OCI-LY3 (cell line): ENCODE data around the gene FAM163A.

Experiments
- H2AFZ ChIP-seq: fragments of 200-600, 300-600 bp; shearing (Covaris generic); 2 replicates; pipeline ENCODE4 v1.6.0; 2014; ENCODE audit warnings: antibody characterized with exemption, low read depth, low read length
- H3K27ac ChIP-seq: fragments of 200-600, 300-600 bp; sonication (generic); 2 replicates; pipeline ENCODE4 v1.5.1; 2014; ENCODE audit warnings: mild to moderate bottlenecking, low read length, moderate library complexity, mixed read lengths
- H3K27me3 ChIP-seq: fragments of 200-600, 300-600 bp; sonication (generic); 2 replicates; pipeline ENCODE4 v1.6.1; 2014; ENCODE audit warnings: low read depth, low read length, mixed read lengths
- H3K36me3 ChIP-seq: fragments of 200-600, 300-600 bp; sonication (generic); replicated peaks from 2 replicates; pipeline ENCODE3; 2014; ENCODE audit warnings: low read depth, low read length, mixed read lengths
- H3K4me1 ChIP-seq: fragments of 300-600, 200-600 bp; sonication (generic); 2 replicates; pipeline ENCODE4 v1.6.1; 2014; ENCODE audit warnings: low read length, mixed read lengths
- H3K4me2 ChIP-seq: fragments of 200-600, 300-600 bp; sonication (generic); 2 replicates; pipeline ENCODE4 v1.6.1; 2014; ENCODE audit warnings: low read length, mixed read lengths
- H3K4me3 ChIP-seq: fragments of 300-600, 200-600 bp; sonication (generic); 2 replicates; pipeline ENCODE4 v1.5.1; 2014; ENCODE audit warnings: antibody characterized with exemption, mild to moderate bottlenecking, low read length, moderate library complexity
- H3K79me2 ChIP-seq: fragments of 300-600, 200-600 bp; shearing (Covaris generic); 2 replicates; pipeline ENCODE4 v1.6.1; 2014; ENCODE audit warnings: mild to moderate bottlenecking, low read length, mixed read lengths
- H3K9ac ChIP-seq: fragments of 300-600, 200-600 bp; shearing (Covaris generic); 2 replicates; pipeline ENCODE4 v1.6.0; 2014; ENCODE audit warnings: mild to moderate bottlenecking, low read length, moderate library complexity
- H3K9me3 ChIP-seq: fragments of 200-600, 300-600 bp; shearing (Covaris generic); 2 replicates; pipeline ENCODE4 v1.6.1; 2014; ENCODE audit warnings: low read length, mixed read lengths; ENCODE audit not compliant: insufficient read depth
- H4K20me1 ChIP-seq: fragments of 200-600, 300-600 bp; sonication (generic); 2 replicates; pipeline ENCODE4 v1.6.1; 2016; ENCODE audit warnings: low read length, mixed read lengths; ENCODE audit not compliant: insufficient read depth
- EZH2phosphoT487 ChIP-seq: fragments of 200-600 bp; shearing (Covaris generic); IDR thresholded peaks from 2 replicates; pipeline ENCODE4 v1.6.1; 2018; ENCODE audit warnings: antibody characterized with exemption, mixed run types, low read depth
- TF ChIP-seq, protein P1 (sequence below): fragments of 200-600, 300-600 bp; sonication (generic); IDR thresholded peaks from 2 replicates; pipeline ENCODE4 v1.5.1; 2014; ENCODE audit warnings: antibody characterized with exemption, low read length, low read depth

FAM163A gene

DNA sequence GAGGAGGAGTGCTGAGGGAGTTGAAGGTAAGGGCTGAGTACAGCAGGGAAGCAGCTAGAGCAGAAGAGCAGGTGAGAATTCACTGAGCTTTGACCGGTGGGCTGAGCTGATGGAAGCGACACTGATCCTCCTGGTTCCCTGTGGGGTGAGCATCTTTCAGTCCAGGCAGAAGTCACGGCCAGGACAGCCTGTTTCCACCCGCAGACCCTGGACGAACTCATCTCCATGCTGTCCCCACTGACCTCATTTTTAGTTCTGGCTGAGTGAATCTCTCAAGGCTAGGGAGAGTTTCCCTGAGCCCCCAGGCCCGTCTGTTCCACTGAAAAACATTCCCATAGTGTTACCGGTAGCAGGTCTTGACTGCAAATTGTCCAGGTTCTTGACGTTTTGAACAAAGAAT, 31.5 kb downstream of the FAM163A start:
- Histone ChIP-seq H3K4me3 (no peak overlapping the region), H4K20me1 (no peaks in the 10 kb centered on the region), H3K9ac (no peak overlapping the region), H3K36me3 (no peaks in the 10 kb centered on the region), H3K4me1 (no peaks in the 10 kb centered on the region), H3K79me2 (no peaks in the 10 kb centered on the region), H3K27me3 (no peaks in the 10 kb centered on the region), H2AFZ (no peak overlapping the region), H3K27ac (no peak overlapping the region), H3K4me2 (no peak overlapping the region), H3K9me3 (no peaks in the 10 kb centered on the region)
- no peak for TF ChIP-seq EZH2phosphoT487
- TF ChIP-seq, protein P1, sequence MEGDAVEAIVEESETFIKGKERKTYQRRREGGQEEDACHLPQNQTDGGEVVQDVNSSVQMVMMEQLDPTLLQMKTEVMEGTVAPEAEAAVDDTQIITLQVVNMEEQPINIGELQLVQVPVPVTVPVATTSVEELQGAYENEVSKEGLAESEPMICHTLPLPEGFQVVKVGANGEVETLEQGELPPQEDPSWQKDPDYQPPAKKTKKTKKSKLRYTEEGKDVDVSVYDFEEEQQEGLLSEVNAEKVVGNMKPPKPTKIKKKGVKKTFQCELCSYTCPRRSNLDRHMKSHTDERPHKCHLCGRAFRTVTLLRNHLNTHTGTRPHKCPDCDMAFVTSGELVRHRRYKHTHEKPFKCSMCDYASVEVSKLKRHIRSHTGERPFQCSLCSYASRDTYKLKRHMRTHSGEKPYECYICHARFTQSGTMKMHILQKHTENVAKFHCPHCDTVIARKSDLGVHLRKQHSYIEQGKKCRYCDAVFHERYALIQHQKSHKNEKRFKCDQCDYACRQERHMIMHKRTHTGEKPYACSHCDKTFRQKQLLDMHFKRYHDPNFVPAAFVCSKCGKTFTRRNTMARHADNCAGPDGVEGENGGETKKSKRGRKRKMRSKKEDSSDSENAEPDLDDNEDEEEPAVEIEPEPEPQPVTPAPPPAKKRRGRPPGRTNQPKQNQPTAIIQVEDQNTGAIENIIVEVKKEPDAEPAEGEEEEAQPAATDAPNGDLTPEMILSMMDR: no peak

DNA sequence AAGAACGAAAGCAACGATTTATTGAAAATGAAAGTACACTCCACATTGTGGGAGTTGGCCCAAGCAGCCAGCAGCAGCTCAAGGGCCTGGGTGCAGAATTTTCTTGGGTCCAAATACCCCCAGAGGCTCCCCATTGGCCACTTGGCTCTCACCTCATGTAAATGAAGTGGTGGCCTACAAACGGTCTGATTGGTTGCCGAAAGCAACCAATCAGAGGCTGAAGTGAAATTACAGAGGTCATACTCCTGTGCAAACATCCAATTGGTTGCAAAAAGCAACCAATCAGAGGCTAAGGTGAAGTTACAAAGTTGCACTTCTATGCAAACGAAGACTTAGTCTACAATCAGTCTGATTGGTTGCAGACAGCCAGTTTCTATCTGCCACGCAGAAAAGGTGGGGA, 31.9 kb downstream of the FAM163A start:
- H3K9ac ChIP-seq: no peak overlapping the region
- H3K4me1 ChIP-seq: no peaks in the 10 kb centered on the region
- no peaks in the 10 kb centered on the region for H4K20me1 ChIP-seq
- no peak overlapping the region for H3K27ac ChIP-seq
- no peak overlapping the region for H3K4me3 ChIP-seq
- no peaks in the 10 kb centered on the region for H3K27me3 ChIP-seq
- H2AFZ ChIP-seq: no peak overlapping the region
- no peaks in the 10 kb centered on the region for H3K9me3 ChIP-seq
- TF ChIP-seq, protein P1: no peak
- no peak for TF ChIP-seq EZH2phosphoT487
- no peak overlapping the region for H3K4me2 ChIP-seq
- no peaks in the 10 kb centered on the region for H3K36me3 ChIP-seq
- no peaks in the 10 kb centered on the region for H3K79me2 ChIP-seq

DNA sequence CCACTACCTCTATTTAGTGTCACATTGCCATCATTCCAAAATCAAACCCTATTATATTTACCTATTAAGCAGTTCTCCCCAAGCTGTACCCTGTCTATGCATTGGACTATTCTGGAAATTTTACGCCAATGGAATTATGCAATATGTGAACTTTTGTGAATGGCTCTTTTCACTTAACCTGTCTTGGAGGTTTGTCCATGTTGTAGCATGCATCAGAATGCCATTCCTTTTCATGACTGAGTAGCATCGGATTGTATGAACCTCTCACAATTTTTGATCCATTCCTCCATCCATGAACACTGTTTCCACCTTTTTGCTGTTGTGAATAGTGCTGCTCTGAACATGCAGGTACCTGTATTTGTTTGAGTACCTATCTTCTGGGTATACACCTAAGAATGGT, 33.7 kb downstream of the FAM163A start:
- H3K36me3 ChIP-seq: no peaks in the 10 kb centered on the region
- no peak overlapping the region for H3K9ac ChIP-seq
- H3K79me2 ChIP-seq: no peaks in the 10 kb centered on the region
- H3K4me2 ChIP-seq: no peak overlapping the region
- H3K27me3 ChIP-seq: no peaks in the 10 kb centered on the region
- no peaks in the 10 kb centered on the region for H3K9me3 ChIP-seq
- no peak overlapping the region for H2AFZ ChIP-seq
- H4K20me1 ChIP-seq: no peaks in the 10 kb centered on the region
- no peak overlapping the region for H3K4me3 ChIP-seq
- TF ChIP-seq, protein P1: no peak
- no peak for TF ChIP-seq EZH2phosphoT487
- H3K4me1 ChIP-seq: no peaks in the 10 kb centered on the region
- no peak overlapping the region for H3K27ac ChIP-seq

GRCh38 chr1:179777731-179778130, 34.6 kb downstream of the FAM163A start:
- H3K9me3 ChIP-seq: no peaks in the 10 kb centered on the region
- H3K9ac ChIP-seq: no peak overlapping the region
- H3K4me2 ChIP-seq: no peak overlapping the region
- no peaks in the 10 kb centered on the region for H4K20me1 ChIP-seq
- no peaks in the 10 kb centered on the region for H3K36me3 ChIP-seq
- H3K79me2 ChIP-seq: no peaks in the 10 kb centered on the region
- H3K4me3 ChIP-seq: no peak overlapping the region
- TF ChIP-seq, protein P1: no peak
- TF ChIP-seq EZH2phosphoT487: no peak
- H2AFZ ChIP-seq: no peak overlapping the region
- no peaks in the 10 kb centered on the region for H3K4me1 ChIP-seq
- H3K27me3 ChIP-seq: no peaks in the 10 kb centered on the region
- no peak overlapping the region for H3K27ac ChIP-seq
